ENCODE measurements around the gene LRRC25. TPM values are rescaled to one million over a fixed set of nuclear protein-coding genes. Genes with fewer than 3 reads are reported as not detected.

The LRRC25 gene
- total RNA-seq, 4 donors from 2014 or later: 1.1 to 7.1 (median 2.2) TPM

GRCh38 chr19:18441804-18442788, 44.7 kb upstream of the LRRC25 start:
- no peak overlapping the region for H3K27ac ChIP-seq
- TF ChIP-seq POLR2A (IDR thresholded peaks at IDR 0.05): no peak

GRCh38 chr19:18440936-18441803, 43.7 kb upstream of the LRRC25 start:
- H3K9me3 ChIP-seq: no peaks in the 10 kb centered on the region
- H3K27me3 ChIP-seq: no peaks in the 10 kb centered on the region
- H3K4me1 ChIP-seq: peaks cover 14 to 16% of the 10 kb centered on the region in 2 donors
- TF ChIP-seq CTCF (IDR thresholded peaks at IDR 0.05) (no peak), POLR2A (IDR thresholded peaks at IDR 0.05) (no peak)
- H3K36me3 ChIP-seq: peaks cover 25 to 29% of the 10 kb centered on the region in 2 donors
- no peak overlapping the region for H3K27ac ChIP-seq
- intact Hi-C loops (cut with DNase I): loop anchor here (10.0 kb wide), 2 partner anchors 144 to 234 kb away; partner anchors contain the start of gene REX1BD
- no peak for DNase-seq
- 91 to 93% methylated on average over 19 to 23 of the region's 23 CpGs for WGBS, 2 donors
- no peak overlapping the region for H3K4me3 ChIP-seq (replicated peaks in 1 of 3)

More at GRCh38 chr19:18441804-18442788, 44.7 kb upstream of the LRRC25 start:
- intact Hi-C loops (cut with DNase I): loop anchor here (10.0 kb wide), 2 partner anchors 143 to 233 kb away; partner anchors contain the start of gene REX1BD
- Histone ChIP-seq H3K36me3 (peaks cover 28 to 38% of the 10 kb centered on the region in 2 donors), H3K4me1 (peaks cover 11 to 14% of the 10 kb centered on the region in 2 donors), H3K9me3 (no peaks in the 10 kb centered on the region), H3K4me3 (replicated peaks in 1 of 3) (no peak overlapping the region), H3K27me3 (no peaks in the 10 kb centered on the region)
- DNase-seq: no peak
- WGBS, 2 donors: 91 to 93% methylated on average over 5 of the region's 5 CpGs

DNA sequence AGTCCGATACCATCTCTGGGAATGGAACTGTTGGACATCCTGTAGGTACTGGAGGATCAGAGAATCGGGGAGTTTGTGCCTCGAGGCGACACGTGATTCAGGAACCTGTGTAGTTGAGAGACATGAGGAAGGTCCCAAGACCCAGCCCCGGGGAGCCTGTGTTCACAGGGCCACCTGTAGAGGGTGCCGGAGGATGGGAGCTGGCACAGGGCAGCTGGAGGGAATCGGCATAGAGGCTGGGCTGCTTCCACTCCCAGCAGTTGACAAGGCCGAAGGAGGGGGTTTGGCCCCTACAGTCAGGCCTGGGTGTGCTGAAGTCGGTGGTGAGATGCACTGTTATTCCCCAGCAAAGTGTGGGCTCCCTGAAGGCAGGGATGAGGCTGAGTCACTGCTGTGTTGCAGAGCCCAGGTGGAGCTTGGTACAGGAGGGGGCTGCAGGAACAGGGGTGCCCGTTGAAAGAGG, 43.0 kb upstream of the LRRC25 start:
- H3K27me3 ChIP-seq: no peaks in the 10 kb centered on the region
- no peak overlapping the region for H3K27ac ChIP-seq
- DNase-seq: peak in 1 of 2 donors; percentile 11
- H3K4me1 ChIP-seq: peaks cover 14 to 16% of the 10 kb centered on the region in 2 donors
- H3K4me3 ChIP-seq (replicated peaks in 1 of 3): no peak overlapping the region
- peaks cover 18 to 21% of the 10 kb centered on the region in 2 donors for H3K36me3 ChIP-seq
- intact Hi-C loops (cut with DNase I): loop anchor here (10.0 kb wide), 2 partner anchors 144 to 234 kb away; partner anchors contain the start of gene REX1BD
- peak in 1 of 6 experiments; percentile 8 for TF ChIP-seq CTCF (IDR thresholded peaks at IDR 0.05)
- TF ChIP-seq POLR2A (IDR thresholded peaks at IDR 0.05): no peak
- H3K9me3 ChIP-seq: no peaks in the 10 kb centered on the region
- WGBS, 2 donors: 61 to 64% methylated on average over 11 of the region's 11 CpGs

DNA sequence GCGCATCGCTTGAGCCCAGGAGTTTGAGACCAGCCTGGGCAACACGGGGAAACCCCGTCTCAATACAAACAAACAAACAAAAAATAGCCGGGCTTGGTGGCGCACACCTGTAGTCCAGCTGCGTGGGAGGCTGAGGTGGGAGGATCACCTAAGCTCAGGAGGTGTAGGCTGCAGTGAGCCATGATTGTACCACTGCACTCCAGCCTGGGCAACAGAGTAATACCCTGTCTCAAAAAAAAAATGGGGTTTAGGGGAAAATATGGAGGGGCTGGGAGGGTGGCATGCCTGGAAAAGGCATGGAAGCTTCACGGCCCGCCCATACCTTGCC, 42.5 kb upstream of the LRRC25 start:
- peaks cover 16 to 17% of the 10 kb centered on the region in 2 donors for H3K36me3 ChIP-seq
- DNase-seq: no peak
- intact Hi-C loops (cut with DNase I): loop anchor here (10.0 kb wide), 2 partner anchors 145 to 235 kb away; partner anchors contain the start of gene REX1BD
- no peak overlapping the region for H3K27ac ChIP-seq
- 84 to 88% methylated on average over 9 of the region's 9 CpGs for WGBS, 2 donors
- H3K27me3 ChIP-seq: no peaks in the 10 kb centered on the region
- no peak overlapping the region for H3K4me3 ChIP-seq (replicated peaks in 1 of 3)
- peaks cover 14 to 16% of the 10 kb centered on the region in 2 donors for H3K4me1 ChIP-seq
- no peaks in the 10 kb centered on the region for H3K9me3 ChIP-seq
- no peak for TF ChIP-seq CTCF (IDR thresholded peaks at IDR 0.05)
- no peak for TF ChIP-seq POLR2A (IDR thresholded peaks at IDR 0.05)
